ENCODE measurements around the gene F5.

The F5 gene

GRCh38 chr1:169523904-169524303 is 62.4 kb downstream of the F5 start:
- TF ChIP-seq CTCF (IDR thresholded peaks at IDR 0.05; ENCODE audit: low read length, missing control alignments) = no peak
- no peak overlapping the region for H3K4me3 ChIP-seq (replicated peaks; ENCODE audit: low read depth, low read length)
- DNase-seq (ENCODE audit: low read depth) = no peak

GRCh38 chr1:169521226-169521625 is 65.1 kb downstream of the F5 start:
- no peak for TF ChIP-seq CTCF (IDR thresholded peaks at IDR 0.05; ENCODE audit: low read length, missing control alignments)
- DNase-seq (ENCODE audit: low read depth) = no peak
- H3K4me3 ChIP-seq (replicated peaks; ENCODE audit: low read depth, low read length) = no peak overlapping the region

GRCh38 chr1:169517558-169518186 is 68.6 kb downstream of the F5 start:
- DNase-seq (ENCODE audit: low read depth) = no peak
- no peak for TF ChIP-seq CTCF (IDR thresholded peaks at IDR 0.05; ENCODE audit: low read length, missing control alignments)
- no peak overlapping the region for H3K4me3 ChIP-seq (replicated peaks; ENCODE audit: low read depth, low read length)

- DNase-seq (ENCODE audit: low read depth) = no peak
- no peak for TF ChIP-seq CTCF (IDR thresholded peaks at IDR 0.05; ENCODE audit: low read length, missing control alignments)
- H3K4me3 ChIP-seq (replicated peaks; ENCODE audit: low read depth, low read length) = no peak overlapping the region
Observed at GRCh38 chr1:169515641-169516040, 70.6 kb downstream of the F5 start.

GRCh38 chr1:169514566-169515270 is 71.6 kb downstream of the F5 start:
- no peak for DNase-seq (ENCODE audit: low read depth)
- TF ChIP-seq CTCF (IDR thresholded peaks at IDR 0.05; ENCODE audit: low read length, missing control alignments) = no peak
- no peak overlapping the region for H3K4me3 ChIP-seq (replicated peaks; ENCODE audit: low read depth, low read length)

GRCh38 chr1:169513208-169513607 is 73.1 kb downstream of the F5 start:
- H3K4me3 ChIP-seq (replicated peaks; ENCODE audit: low read depth, low read length) = no peak overlapping the region
- no peak for TF ChIP-seq CTCF (IDR thresholded peaks at IDR 0.05; ENCODE audit: low read length, missing control alignments)
- DNase-seq (ENCODE audit: low read depth) = peak; percentile 78
